Heart right ventricle (tissue), 16 donors: Measurements from ENCODE around the gene RHBDL3. TPM values are rescaled to one million over a fixed set of nuclear protein-coding genes. Genes with fewer than 3 reads are reported as not detected.

Experiments used
- ATAC-seq, 8 donors: fragments of 200-7000 bp; cut with Tn5 transposase; one replicate each; pipeline ENCODE4 v1.9.1; 2020; ENCODE audit warnings: mild to moderate bottlenecking in 8 of 8, moderate library complexity in 8 of 8, moderate number of reproducible peaks in 1 of 8
- DNase-seq, 2 donors: peaks; one replicate each; pipeline ENCODE4 v3.0.0-alpha.2; 2020
- H3K27ac ChIP-seq, 10 donors: fragments of 200-600 bp; sonication (generic) in 2 of 10; one replicate each; pipeline versions ENCODE4 v1.5.0 to v1.8.0; 2020 to 2022; ENCODE audit warnings: mild to moderate bottlenecking in 3 of 10
- H3K27me3 ChIP-seq, 7 donors: fragments of 200-600 bp; one replicate each; pipeline ENCODE4 v1.8.0; 2021 to 2022; ENCODE audit warnings: mild to moderate bottlenecking in 2 of 7
- H3K36me3 ChIP-seq, 9 donors: fragments of 200-600 bp; sonication (generic) in 1 of 9; one replicate each; pipeline versions ENCODE4 v1.5.0 to v1.8.0; 2020 to 2022; ENCODE audit warnings: mild to moderate bottlenecking in 2 of 9
- H3K4me1 ChIP-seq, 9 donors: fragments of 200-600 bp; sonication (generic) in 1 of 9; one replicate each; pipeline versions ENCODE4 v1.5.0 to v1.8.0; 2020 to 2022; ENCODE audit warnings: mild to moderate bottlenecking in 4 of 9
- H3K4me3 ChIP-seq, 10 donors: fragments of 200-600 bp; sonication (generic) in 2 of 10; one replicate each; pipeline versions ENCODE4 v1.5.0 to v1.8.0; 2020 to 2022; ENCODE audit warnings: mild to moderate bottlenecking in 7 of 10, moderate library complexity in 2 of 10
- H3K9me3 ChIP-seq, 11 donors: fragments of 200-600 bp in 10 of 11; sonication (generic) in 2 of 11; one replicate each; pipeline versions ENCODE4 v1.5.0 to v1.8.0; 2013 to 2022; ENCODE audit warnings: mild to moderate bottlenecking in 2 of 11, control low read depth in 1 of 11, moderate library complexity in 1 of 11
- WGBS, 2 donors: extraction: QIAGEN DNeasy Blood & Tissue Kit; methylation state at CpG; one replicate each; pipeline ENCODE4 v1.1.7; 2013; ENCODE audit warnings: inconsistent platforms in 1 of 2; 5-methylcytosine and 5-hydroxymethylcytosine counted together
- intact Hi-C, 10 donors: fragments of 100-400 bp; cut with DNase I; formaldehyde crosslinking; loops; one replicate each; pipeline versions ENCODE4 v1.11.1 to v1.14.2; 2022
- polyA plus RNA-seq, 2 donors: library from polyadenylated mRNA; stranded (reverse); fragments of 200-250 nt; gene quantifications; one replicate each; pipeline ENCODE4 v1.2.3, GENCODE V29; 2013
- total RNA-seq, 10 donors: library from RNA; stranded (reverse); fragmentation: NEBNext Ultra II Directional in 3 of 10; extraction: Animal tissue kit (Norgen Biotek cat#: 25700) in 3 of 10; gene quantifications; one replicate each; pipeline versions ENCODE4 v1.2.1 to v1.2.4, GENCODE V29; 2021 to 2023
- TF ChIP-seq, protein P1 (sequence below), 9 donors: fragments of 200-600 bp; sonication (generic) in 2 of 9; IDR thresholded peaks; one replicate each; pipeline versions ENCODE4 v1.5.0 to v1.8.0; 2021 to 2022; ENCODE audit warnings: antibody characterized with exemption in 9 of 9, mild to moderate bottlenecking in 5 of 9, moderate library complexity in 1 of 9
- donor health status: Arrhythmogenic right ventricular cardiomyopathy.
- donor health status: ischemic (EF 13 %, LVEDD 7.1; RV severe dilation, severe dysfunction).
- donor health status: healthy with polysubstance abuse.
- donor health status: DM: no; HTN: yes; CAD: no.
- donor health status: DM: no; HTN: no; CAD: no.
- donor health status: ischemic (EF 25% LVEDD 6.9; RV normal size, moderate dysfunction).
- donor health status: ischemic (EF 25% LVEDD 5.7; RV mildly dilated, moderate dysfunction).
- donor health status: healthy.
- donor health status: DM: yes; HTN: yes; CAD: no.
- donor health status: Ischemic cardiomyopathy.
- donor health status: ischemic (EF 35%, LVEDD 5.7; RV mildly dilated, moderate dysfunction).
- donor health status: nonischemic (EF 11% LVEDD 7.7; RV severe dilation, severe dysfunction).
- donor health status: DM: yes; HTN: yes; CAD: no.
- donor health status: PGD.
- donor health status: ischemic (EF 29% LVEDD 5.4; RV normal size, mild dysfunction).
- donor health status: nonischemic (EF 23%, LVEDD 6.1; RV moderate dilation, normal function).

The RHBDL3 gene
- total and polyA plus RNA-seq, 12 donors: 0.07 to 3.7 (median 0.30) TPM; not detected in 2

DNA sequence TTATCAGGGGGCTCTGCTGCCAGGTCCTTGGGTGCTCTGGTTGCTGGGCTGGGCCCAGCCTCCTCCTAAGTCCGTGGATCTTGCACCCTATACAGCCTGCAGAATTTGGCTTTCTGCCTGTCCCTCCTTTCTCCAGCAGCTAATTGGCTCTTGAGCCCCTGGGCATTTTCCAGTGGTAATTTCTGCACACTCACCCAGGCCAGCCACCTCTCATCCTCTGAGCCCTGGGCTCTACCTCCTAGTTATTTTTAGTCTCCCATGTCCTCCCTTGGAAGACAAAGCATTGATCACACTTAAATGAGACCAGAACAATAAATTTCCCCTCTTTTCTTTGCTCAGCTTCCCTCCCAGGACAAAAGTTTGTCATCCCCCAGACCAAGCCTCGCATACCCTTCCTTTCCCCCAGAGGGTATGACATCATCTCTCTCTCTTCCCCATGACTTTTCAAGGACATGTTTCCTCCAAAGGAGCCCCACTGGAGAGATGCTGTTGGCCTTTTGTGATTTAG lies 38.2 kb downstream of the RHBDL3 start:
- no peak overlapping the region for H3K4me3 ChIP-seq
- H3K27me3 ChIP-seq: no peaks in the 10 kb centered on the region
- intact Hi-C loops: no loop called here
- H3K27ac ChIP-seq: no peak overlapping the region
- H3K4me1 ChIP-seq: peaks cover 0 to 9% (median 0%) of the 10 kb centered on the region in 9 donors
- no peaks in the 10 kb centered on the region for H3K36me3 ChIP-seq
- 43 to 45% methylated on average over 2 of the region's 2 CpGs for WGBS, 2 donors
- ATAC-seq (peak in 5 of 8 donors; percentile 33 to 63 (median 42)), DNase-seq (no peak)
- TF ChIP-seq, protein P1, sequence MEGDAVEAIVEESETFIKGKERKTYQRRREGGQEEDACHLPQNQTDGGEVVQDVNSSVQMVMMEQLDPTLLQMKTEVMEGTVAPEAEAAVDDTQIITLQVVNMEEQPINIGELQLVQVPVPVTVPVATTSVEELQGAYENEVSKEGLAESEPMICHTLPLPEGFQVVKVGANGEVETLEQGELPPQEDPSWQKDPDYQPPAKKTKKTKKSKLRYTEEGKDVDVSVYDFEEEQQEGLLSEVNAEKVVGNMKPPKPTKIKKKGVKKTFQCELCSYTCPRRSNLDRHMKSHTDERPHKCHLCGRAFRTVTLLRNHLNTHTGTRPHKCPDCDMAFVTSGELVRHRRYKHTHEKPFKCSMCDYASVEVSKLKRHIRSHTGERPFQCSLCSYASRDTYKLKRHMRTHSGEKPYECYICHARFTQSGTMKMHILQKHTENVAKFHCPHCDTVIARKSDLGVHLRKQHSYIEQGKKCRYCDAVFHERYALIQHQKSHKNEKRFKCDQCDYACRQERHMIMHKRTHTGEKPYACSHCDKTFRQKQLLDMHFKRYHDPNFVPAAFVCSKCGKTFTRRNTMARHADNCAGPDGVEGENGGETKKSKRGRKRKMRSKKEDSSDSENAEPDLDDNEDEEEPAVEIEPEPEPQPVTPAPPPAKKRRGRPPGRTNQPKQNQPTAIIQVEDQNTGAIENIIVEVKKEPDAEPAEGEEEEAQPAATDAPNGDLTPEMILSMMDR (IDR thresholded peaks at IDR 0.05): no peak
- no peaks in the 10 kb centered on the region for H3K9me3 ChIP-seq

DNA sequence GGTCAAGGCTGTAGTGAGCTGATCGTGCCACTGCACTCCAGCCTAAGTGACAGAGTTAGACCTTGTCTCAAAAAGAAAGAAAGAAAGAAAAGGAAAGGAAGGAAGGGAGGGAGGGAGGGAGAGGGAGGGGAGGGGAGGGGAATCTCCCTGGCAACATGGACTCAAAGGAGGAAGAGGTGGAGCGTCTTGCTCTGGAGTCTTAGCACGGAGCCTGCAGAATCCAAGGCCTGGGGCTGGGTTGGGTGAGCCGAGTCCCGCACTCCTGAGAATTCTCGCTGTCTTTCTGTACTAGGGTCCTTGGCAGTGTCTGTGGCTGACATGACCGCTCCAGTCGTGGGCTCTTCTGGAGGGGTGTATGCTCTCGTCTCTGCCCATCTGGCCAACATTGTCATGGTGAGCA lies 39.4 kb downstream of the RHBDL3 start:
- H3K27ac ChIP-seq: no peak overlapping the region
- no peaks in the 10 kb centered on the region for H3K9me3 ChIP-seq
- no peaks in the 10 kb centered on the region for H3K27me3 ChIP-seq
- TF ChIP-seq, protein P1 (IDR thresholded peaks at IDR 0.05): no peak
- DNase-seq (no peak), ATAC-seq (no peak)
- peaks cover 0 to 9% (median 0%) of the 10 kb centered on the region in 9 donors for H3K4me1 ChIP-seq
- intact Hi-C loops: no loop called here
- WGBS, 2 donors: 78 to 85% methylated on average over 9 of the region's 9 CpGs
- H3K4me3 ChIP-seq: no peak overlapping the region
- no peaks in the 10 kb centered on the region for H3K36me3 ChIP-seq

DNA sequence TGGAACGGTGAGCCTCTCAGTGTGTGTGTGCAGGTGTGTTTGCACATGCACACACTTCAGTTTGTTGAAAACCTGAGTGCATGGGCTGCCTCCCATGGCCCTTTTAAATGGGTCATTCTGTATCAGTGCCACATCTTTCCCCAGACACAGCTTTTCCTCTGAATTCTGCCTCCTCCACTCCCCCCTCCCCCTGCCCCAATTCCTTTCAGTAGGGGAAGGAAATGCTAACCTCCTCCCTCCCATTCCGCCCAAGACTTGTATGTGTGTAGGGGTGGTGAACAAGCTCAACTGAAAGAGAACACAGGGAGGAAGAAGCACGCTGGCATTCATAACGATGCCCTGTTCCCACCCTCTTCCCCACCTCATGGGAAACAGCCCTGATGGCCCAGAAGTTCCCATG lies 42.0 kb downstream of the RHBDL3 start:
- TF ChIP-seq, protein P1 (IDR thresholded peaks at IDR 0.05): no peak
- Histone ChIP-seq H3K36me3 (no peaks in the 10 kb centered on the region), H3K9me3 (no peaks in the 10 kb centered on the region), H3K4me3 (no peak overlapping the region), H3K27me3 (peaks cover 0 to 3% (median 0%) of the 10 kb centered on the region in 7 donors), H3K4me1 (peaks cover 0 to 14% (median 0%) of the 10 kb centered on the region in 9 donors), H3K27ac (no peak overlapping the region)
- DNase-seq (no peak), ATAC-seq (no peak)
- 48 to 60% methylated on average over 4 of the region's 4 CpGs for WGBS, 2 donors
- intact Hi-C loops: no loop called here

DNA sequence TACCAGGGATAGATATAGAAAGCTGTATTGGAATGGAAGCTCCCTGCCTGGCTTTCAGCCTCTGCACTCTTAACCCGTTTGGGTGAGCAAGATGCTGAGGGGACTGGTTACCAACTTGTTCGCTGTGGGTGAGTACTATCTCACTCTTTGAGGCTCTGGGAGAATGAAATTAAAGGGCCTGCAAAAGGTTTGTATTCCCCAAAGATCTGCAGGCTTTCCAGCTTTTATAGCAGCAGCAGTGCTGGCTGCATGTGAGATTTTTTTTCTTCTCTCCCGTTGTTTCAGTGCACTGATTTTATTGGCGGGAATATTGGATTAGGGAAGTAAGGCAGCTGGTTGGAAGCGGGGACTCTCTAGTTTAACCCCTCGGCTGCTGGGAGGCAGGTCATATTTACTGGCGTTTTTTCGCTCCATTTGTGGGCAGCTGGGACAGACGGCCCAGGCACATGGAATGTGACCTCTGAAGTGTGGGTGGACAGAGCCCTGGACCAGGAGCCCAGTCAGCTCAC lies 45.5 kb downstream of the RHBDL3 start:
- H3K36me3 ChIP-seq: no peaks in the 10 kb centered on the region
- intact Hi-C loops: no loop called here
- no peak for DNase-seq

More for the DNA sequence above, 45.5 kb downstream of the RHBDL3 start:
- H3K9me3 ChIP-seq: no peaks in the 10 kb centered on the region
- TF ChIP-seq, protein P1 (IDR thresholded peaks at IDR 0.05): no peak
- 24 to 28% methylated on average over 9 of the region's 9 CpGs for WGBS, 2 donors
- ATAC-seq: peak in 3 of 8 donors; percentile 39 to 65 (median 56)
- H3K4me1 ChIP-seq: peaks cover 0 to 5% (median 0%) of the 10 kb centered on the region in 9 donors
- peak overlapping the region in 5 of 10 donors; percentile 11 to 29 (median 16) for H3K4me3 ChIP-seq
- no peak overlapping the region for H3K27ac ChIP-seq
- H3K27me3 ChIP-seq: peaks cover 0 to 15% (median 2%) of the 10 kb centered on the region in 7 donors
